ENCODE data around the gene SLC25A11.
"Not testable (repeated sequence)": the region's sequence is repeated elsewhere in the genome, so short reads cannot be mapped to it uniquely, and the experiment has no call there.

The SLC25A11 gene

DNA sequence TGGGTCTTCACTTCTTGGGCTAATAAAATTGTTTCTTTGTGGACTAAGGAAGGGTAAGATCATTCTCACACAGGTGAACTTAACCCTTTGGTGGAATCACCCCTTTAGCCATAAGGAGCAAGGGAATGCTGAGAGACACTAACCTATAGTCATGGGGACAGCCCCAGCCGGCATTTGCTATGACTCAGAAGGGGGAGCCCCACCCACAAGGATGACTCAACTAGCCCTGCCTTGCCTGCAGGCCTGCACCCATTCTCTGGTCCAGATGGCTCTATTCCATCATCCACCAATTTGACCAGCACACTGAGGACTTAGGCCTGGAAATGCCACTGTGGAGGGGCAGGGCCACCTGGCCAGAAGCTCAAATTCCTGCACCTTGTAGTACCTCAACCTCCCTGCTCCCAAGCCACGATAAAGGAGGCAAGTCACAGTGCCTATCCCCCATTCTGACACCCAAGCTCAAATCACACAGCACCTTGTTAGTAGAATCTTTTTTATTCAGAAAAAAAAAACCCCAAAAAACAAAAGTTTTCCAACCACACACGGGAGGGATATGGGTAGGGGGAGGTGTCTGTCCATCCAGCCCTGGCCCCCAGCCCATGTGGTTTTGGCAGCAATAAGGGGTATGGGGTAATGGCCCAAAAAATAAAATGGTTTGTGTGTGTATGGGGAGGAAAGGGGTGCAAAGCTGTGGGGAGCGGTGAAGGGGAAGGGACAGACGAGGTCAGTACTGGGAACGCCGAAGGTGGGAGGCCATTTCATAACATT is 5.5 kb upstream of the SLC25A11 start:
- no peak for FAIRE-seq

DNA sequence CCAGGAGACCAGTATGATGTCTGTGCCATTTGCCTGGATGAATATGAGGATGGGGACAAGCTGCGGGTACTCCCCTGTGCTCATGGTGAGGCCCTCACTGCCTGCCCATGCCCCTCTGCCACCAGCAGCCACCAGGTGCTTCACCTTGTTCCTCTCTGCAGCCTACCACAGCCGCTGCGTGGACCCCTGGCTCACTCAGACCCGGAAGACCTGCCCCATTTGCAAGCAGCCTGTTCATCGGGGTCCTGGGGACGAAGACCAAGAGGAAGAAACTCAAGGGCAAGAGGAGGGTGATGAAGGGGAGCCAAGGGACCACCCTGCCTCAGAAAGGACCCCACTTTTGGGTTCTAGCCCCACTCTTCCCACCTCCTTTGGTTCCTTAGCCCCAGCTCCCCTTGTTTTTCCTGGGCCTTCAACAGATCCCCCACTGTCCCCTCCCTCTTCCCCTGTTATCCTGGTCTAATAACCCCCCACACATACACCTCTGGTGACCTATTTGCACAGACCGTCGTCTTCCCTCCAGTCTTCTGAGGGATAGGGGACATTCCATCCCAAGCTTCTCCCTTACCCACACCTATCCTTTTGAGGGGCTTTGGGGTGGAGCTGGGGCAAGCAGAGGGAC is 4.8 kb upstream of the SLC25A11 start:
- FAIRE-seq = no peak

DNA sequence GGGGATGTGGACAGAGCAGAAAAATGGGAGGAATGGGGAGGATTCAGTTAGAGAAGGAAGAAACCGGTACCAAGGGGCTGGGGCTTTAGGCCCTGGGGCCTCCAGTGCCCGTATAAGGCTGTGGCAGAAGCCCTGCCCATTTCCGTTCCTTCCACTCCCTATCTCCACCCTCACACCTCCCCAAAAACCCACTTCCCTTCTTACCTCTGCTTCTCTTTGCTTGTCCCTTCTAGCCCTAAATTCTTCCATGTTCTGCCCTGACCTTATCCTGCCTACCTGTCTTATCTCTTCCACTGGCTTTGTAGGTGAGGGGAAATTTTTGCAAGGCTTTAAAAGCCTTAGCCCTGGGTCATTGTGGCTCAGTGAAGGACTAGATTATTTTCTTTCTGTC is 4.3 kb upstream of the SLC25A11 start:
- no peak for FAIRE-seq

DNA sequence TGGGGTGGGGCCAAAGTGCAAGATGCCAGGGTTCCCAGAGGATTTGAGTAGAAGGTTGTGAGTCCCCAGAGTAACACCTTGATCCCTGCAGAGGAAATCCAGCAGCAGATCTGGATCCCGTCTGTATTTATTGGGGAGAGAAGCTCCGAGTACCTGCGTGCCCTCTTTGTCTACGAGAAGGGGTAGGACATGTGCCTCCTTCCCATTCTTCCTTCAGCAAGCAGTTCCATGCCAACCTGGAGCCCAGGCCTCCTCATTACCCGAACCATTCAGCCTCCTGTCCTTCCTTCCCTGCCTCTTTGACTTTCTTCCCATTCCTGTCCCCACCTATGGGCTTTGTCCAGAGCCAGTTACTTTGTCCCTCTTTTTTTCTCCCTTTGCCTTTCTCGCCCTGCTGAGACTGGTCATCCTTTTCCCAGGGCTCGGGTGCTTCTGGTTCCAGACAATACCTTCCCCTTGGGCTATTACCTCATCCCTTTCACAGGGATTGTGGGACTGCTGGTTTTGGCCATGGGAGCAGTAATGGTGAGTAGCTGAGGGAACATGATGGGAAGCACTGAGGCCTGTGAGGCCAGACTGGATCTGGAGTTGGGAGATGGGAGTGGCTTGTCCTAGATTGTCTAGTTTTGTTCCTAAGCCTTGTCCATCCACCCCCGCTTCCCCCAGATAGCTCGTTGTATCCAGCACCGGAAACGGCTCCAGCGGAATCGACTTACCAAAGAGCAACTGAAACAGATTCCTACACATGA is 3.1 kb upstream of the SLC25A11 start:
- no peak for FAIRE-seq

DNA sequence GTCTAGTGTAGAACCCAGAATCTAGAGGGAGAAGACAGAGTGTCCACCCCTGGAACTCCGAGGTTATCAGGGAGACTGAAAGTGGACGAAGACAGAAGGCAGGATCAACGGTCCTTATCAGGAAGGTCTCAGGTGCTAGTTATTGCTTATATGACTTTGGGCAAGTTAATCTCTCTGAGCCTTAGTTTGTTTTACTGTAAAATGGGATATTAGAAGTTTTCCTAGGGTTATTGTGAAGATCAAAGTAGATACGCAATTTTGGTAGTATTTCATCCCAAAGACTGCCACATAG is 1.4 kb upstream of the SLC25A11 start:
- no peak for FAIRE-seq

DNA sequence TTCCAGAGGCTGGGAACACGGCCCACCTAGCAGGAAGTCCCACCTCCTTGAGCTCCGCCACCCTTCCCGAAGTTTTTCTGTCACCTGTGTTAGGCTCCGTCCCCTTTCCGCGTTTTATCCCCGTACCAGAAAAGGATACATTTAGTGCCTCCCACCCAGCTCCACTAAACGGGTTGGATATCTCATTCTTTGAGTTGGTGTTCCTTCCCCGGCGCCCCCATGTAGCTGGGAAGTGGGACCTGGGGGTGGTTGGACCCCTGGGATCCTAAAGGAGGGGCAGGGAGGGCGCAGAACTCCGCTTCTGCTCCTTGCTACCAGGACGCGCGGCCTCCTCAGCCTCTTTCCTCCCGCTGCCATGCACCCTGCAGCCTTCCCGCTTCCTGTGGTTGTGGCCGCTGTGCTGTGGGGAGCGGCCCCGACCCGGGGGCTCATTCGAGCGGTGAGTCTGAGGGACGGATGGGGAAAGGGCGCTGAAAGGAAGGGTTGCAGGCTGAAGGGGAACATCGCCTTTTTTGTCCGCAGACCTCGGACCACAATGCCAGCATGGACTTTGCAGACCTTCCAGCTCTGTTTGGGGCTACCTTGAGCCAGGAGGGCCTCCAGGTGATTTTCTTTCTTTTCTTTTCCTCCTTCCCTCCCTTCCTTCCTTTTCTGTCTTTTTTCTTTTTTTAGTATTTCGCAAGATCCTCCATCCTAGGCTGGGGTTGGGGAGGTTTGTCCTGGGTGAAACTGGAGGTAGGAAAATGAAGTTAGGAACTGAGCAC is 891 bp upstream of the SLC25A11 start:
- FAIRE-seq = no peak

DNA sequence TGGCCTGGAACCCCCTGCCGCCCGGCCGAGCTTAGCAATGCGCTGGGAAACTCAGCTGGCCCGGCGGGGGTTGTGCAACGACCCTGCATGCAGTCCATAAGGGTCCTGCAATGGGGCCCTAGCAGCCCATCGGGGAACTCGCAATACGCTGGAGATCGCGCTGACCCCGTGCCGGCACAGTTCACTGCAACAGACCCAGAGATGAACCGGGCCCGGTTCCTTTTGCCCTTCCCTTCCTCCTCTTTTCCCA is 375 bp downstream of the SLC25A11 start:
- FAIRE-seq = no peak

DNA sequence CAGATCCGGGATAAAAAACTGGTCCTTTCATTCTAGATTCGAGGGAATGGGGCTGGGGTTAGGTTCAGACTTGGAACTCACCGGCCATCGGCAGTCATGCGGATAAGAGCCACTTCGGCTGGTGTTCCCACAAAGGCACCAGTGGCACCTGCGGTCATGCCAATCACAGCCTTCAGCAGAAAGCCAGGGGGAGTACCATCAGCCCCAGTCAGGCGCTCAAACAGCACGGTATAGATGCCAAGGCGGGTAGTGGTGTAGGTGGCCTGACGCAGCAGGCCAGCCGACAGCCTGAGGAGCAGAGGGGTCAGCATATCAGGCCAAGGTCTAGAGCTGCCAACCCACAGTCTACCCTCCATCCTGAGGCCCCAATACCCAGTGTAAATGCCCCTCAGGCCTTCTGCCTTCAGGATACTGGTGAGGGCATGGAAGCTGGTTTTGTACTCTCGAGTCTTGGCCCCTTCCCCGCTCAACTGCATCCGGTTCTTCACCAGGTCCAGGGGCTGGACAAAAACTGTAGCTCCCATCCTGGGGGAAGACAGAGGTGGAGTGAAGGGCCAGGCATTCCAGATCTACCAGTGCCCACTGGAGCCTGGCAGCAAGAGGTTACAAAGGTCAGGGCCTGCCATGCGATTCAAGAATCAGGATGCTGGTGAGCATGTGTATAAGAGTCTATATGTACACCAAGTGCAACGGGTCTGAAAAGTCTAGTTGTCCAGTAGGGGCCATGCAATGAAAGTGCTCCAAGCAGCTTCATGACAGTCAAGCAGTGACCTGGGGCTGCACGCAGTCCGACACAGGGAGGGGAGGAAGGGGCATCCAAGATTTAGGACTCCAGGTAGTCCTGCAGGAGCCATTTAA is 929 bp downstream of the SLC25A11 start:
- no peak for FAIRE-seq

DNA sequence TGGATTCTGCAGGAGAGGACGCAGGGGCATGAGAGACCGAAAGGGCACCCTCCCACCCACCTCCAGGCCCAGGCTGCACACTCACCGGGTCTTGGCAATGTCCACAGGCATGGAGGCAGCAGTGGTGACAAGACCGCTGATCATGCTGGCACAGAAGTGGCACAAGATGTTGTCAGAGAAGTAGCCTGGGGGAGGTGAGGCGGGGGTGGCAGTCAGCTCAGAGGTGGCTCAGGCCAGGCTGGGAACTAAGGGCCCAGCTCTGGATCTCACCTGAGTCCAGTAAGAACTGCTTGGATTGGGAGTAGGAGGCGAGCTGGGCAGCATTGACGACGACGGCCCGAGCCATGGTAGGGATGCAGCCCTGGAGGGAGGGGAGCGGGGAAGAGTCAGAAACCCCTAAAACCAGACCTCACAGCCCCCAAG is 1.8 kb downstream of the SLC25A11 start:
- no peak for FAIRE-seq

DNA sequence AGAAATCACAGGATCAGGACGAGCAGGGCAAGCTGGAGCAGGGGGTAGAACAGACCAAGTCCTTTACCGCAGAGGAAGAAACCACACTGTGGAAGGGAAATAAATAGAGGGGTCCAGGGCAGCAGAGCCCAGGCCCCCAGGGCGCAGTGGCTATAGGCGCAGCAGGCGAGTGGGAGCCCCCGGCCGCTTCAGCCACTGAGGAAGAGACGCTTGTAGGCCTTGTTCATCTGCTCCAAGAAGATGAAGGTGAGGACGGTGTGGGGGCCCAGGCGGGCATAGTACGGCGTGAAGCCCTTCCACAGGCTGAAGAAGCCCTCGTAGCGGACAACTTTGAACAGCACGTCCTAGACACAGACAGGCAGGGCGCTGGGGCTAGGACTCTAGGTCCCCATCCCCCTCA is 2.3 kb downstream of the SLC25A11 start:
- no peak for FAIRE-seq

DNA sequence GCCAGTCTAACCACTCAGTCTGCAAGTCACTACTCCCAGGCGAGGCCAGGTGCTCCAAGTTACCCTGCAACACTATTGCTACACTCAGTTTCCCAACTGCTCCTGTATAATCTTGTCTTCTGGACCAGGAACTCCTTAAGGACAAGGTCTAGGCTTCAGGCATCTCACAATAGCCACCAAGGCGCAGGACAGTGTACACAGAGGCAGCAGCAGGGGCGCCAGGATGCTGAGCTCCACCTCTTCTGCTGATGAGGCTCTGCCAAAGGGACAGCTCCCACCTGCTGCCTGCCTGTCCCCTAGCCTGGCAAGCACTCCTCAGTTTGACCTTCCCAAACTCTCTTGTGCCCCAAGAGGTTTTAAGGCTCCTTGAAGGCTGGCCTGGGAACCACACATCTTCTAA is 3.4 kb downstream of the SLC25A11 start:
- FAIRE-seq = no peak

DNA sequence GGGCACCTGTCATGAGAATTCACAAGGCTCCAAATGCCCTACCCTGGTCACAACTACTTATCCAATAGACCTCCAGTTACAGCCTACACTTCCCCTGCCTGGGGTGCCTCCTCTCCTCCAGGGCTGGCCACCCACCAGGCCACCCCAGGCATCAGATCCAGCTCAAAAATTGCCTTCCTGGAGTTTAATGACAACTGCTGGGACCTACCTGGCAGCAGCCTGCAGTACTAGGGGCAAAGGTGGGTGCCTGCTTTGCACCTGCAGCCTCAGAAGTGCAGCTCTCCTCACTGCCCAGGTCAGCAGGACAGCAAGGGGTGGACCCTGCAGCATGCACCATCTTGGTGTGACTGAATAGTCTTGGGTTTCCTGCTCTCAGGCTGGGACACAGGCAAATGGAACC is 4.2 kb downstream of the SLC25A11 start:
- no peak for FAIRE-seq

DNA sequence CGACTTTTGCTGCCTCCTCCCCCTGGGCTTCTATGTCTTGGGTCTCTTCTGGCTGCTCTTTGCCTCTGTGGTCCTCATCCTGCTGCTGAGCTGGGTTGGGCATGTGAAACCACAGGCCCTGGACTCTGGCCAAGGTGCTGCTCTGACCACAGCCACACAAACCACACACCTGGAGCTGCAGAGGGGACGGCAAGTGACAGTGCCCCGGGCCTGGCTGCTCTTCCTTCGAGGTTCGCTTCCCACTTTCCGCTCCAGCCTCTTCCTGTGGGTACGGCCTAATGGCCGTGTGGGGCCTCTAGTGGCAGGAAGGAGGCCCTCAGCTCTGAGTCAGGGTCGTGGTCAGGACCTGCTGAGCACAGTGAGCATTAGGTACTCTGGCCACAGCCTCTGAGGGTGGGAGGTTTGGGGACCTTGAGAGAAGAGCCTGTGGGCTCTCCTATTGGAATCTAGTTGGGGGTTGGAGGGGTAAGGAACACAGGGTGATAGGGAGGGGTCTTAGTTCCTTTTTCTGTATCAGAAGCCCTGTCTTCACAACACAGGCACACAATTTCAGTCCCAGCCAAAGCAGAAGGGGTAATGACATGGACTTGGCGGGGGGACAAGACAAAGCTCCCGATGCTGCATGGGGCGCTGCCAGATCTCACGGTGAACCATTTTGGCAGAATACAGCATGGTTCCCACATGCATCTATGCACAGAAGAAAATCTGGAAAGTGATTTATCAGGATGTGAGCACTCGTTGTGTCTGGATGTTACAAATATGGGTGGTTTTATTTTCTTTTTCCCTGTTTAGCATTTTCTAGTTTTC is 5.5 kb downstream of the SLC25A11 start:
- FAIRE-seq = no peak

DNA sequence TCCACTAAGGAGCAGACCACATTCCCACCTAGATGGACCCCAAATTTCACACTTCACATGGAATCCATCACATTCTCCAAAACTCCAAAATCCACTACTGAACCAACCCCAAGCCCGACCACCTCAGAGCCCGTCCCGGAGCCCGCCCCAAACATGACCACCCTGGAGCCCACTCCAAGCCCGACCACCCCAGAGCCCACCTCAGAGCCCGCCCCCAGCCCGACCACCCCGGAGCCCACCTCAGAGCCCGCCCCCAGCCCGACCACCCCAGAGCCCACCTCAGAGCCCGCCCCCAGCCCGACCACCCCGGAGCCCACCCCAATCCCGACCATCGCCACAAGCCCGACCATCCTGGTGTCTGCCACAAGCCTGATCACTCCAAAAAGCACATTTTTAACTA is 6.2 kb downstream of the SLC25A11 start:
- no peak for FAIRE-seq

DNA sequence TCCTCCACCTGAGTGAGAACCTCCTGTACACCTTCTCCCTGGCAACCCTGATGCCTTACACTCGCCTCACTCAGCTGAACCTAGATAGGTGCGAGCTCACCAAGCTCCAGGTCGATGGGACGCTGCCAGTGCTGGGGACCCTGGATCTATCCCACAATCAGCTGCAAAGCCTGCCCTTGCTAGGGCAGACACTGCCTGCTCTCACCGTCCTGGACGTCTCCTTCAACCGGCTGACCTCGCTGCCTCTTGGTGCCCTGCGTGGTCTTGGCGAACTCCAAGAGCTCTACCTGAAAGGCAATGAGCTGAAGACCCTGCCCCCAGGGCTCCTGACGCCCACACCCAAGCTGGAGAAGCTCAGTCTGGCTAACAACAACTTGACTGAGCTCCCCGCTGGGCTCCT is 7.1 kb downstream of the SLC25A11 start:
- FAIRE-seq = no peak

DNA sequence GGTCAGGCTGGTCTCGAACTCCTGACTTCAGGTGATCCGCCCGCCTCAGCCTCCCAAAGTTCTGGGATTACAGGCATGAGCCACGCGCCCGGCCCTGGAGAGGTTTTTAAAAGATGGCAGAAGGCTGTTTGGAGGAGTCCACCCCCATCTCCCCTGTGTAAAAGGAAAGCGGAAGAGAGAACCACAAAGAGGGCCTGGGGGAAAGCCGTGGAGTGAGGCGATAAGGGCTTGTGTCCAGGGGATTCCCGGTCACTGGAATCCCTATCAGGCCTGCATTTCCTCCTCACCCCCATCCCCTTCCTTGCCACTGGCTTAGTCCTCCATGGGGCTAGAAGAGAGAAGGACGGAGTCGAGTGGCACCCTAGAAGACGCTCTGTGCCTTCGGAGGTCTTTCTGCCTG is 7.9 kb downstream of the SLC25A11 start, which contains the start of gene GP1BA:
TSS of gene GP1BA (plus strand) at position 315 of the 400 bp plus-strand sequence. CDS start 328 bp downstream, outside the sequence.
- no peak for FAIRE-seq

DNA sequence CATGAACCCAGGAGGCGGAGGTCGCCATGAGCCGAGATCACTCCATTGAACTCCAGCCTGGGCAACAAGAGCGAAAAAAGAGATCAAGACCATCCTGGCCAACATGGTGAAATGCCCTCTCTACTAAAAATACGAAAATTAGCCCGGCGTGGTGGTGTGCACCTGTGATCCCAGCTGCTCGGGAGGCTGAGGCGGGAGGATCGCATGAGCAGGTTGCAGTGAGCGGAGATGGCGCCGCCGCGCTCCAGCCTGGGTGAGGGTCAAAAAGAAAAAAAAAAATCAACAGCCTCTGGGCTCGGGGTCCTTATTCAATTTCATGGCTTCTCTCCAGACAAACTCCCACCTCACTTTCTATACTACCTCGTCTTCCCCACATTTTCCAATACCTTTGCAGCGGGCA is 11.0 kb downstream of the SLC25A11 start:
- FAIRE-seq = no peak

DNA sequence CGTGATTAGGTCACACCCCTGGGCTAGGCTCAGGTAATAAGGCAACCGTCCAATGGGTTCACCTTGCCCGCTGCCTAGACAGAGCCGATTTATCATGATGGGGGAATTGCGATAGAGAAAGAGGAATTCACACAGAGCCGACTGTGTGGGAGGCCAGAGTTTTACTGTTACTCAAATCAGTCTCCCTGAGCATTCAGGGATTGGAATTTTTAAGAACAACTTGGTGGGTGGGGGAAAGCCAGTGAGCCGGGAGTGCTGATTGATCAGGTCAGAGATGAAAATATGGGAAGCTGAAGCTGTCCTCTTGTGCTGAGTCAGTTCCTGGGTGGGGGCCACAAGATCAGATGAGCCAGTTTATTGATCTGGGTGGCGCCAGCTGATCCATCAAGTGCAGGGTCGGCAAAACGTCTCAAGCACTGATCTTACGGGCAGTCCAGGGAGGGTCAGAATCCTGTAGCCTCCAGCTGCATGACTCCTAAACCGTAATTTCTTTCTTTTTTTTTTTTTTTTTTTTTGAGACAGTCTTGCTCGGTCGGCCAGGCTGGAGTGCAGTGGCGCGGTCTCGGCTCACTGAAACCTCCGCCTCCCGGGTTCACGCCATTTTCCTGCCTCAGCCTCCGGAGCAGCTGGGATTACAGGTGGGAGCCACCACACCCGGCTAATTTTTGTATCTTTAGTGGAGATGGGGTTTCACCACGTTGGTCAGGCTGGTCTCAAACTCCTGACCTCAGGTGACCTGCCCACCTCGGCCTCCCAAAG is 13.1 kb downstream of the SLC25A11 start:
- not testable (repeated sequence) for FAIRE-seq

DNA sequence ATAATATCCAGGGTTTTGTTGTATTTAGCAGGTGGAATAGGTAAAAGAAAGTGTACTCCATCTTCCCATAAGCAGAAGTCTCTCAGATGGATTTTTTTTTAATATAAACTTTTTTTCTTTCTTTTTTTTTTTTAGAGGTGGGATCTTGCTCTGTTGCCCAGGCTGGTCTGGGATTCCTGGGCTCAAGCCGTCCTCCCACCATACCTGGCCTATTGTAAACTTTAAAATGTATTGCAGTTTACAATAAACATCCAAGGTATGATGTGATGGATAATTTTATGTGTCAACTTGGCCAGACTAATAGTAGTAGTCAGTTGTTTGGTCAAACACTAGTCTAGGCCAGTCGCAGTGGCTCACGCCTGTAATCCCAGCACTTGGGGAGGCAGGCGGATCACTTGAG is 18.5 kb downstream of the SLC25A11 start:
- FAIRE-seq = no peak

DNA sequence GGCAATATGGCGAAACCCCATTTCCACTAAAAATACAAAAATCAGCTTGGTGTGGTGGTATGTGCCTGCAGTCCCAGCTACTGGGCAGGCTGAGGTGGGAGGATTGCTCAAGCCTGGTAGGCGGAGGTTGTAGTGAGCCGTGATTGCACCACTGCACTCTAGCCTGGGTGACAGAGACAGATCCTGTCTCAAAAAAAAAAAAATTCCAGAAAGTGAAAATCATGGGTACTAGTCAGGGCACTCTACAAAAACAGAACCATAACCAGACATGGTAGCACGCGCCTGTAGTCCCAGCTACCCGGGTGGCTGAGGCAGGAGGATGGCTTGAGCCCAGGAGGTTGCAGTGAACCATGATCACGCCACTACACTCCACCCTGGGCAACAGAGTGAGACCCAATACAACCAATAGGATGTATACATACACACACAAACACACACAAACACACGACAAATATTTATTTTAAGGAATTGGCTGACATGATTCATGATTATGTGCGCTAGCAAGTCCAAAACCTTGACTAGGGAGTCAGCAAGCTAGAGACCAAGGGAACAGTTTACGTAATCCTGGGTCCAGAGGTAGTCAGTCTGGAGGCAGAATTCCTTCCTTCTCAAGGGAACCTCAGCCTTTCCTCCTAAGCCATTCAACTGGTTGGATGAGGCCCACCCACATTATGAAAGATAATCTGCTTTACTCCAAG is 19.3 kb downstream of the SLC25A11 start:
- FAIRE-seq = no peak
